Hematopoietic multipotent progenitor cell (in vitro differentiated cells): Measurements from ENCODE around the gene NEK2. TPM values are rescaled to one million over a fixed set of nuclear protein-coding genes. Genes with fewer than 3 reads are reported as not detected.
"Not testable (repeated sequence)": the region's sequence is repeated elsewhere in the genome, so short reads cannot be mapped to it uniquely, and the experiment has no call there.

Source experiments
- DNase-seq, 3 donors: peaks; one replicate each; pipeline ENCODE4 v3.0.0-alpha.2; 2011 to 2015; ENCODE audit warnings: low read depth in 2 of 3, low spot score in 2 of 3
- total RNA-seq: library from RNA; depleted of rRNA; stranded (reverse); fragments of >200 nt; gene quantifications from one replicate; pipeline ENCODE4 v1.2.3, GENCODE V29; 2012

NEK2 gene
- total RNA-seq, 1 donor = 1.1 TPM

DNA sequence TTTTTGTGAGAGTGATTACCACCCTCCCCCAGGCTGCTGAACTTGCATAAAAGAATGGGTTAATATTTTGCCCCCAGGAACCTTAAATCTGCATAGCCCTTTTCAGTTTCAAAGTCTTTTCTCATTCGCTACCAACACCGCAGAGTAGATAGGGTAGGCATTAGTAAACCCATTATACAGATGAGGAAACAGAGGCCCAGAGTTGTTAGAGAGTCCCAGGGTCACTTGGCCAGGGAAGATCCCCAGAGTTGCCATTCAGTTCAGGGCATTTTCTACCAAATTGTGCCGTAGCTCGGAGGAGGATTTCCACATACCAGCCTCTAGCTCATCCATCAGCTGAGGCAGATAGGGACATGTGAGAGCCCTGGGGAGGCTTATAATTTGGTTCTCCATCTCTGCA, 40.5 kb downstream of the NEK2 start:
- no peak for DNase-seq

DNA sequence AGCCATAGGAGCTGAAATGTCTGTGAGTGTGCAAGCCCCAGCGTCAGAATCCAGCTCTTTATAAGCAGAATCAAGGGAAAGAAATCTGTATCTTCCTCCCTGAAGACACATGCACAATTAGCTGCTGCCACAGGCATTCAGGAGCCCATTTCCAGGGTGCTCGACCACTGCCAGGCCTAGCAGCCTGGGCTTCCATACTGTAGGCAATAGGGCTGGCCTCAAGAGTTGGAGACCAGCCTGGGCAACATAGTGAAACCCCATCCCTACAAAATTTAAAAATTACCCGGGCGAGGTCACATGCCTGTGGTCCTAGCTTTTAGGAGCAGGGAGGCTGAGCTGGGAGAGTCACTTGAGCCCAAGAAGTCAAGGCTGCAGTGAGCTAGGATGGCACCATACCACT, 41.0 kb downstream of the NEK2 start:
- DNase-seq = no peak

DNA sequence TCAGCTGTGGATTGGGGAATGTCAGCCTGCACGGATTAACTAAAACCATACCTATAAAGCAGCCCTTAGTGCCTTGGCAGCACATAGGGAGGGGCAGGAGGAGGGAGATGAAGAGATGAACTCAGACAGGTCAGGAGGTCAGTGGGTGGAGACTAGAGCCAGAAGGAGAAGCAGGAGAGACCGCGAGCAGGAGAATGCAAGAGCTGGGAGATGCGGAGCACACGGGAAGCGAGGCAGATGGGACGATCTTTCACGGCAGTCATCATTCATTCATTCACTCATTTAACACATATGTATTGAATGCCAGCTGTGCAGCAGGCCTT, 41.9 kb downstream of the NEK2 start:
- no peak for DNase-seq

DNA sequence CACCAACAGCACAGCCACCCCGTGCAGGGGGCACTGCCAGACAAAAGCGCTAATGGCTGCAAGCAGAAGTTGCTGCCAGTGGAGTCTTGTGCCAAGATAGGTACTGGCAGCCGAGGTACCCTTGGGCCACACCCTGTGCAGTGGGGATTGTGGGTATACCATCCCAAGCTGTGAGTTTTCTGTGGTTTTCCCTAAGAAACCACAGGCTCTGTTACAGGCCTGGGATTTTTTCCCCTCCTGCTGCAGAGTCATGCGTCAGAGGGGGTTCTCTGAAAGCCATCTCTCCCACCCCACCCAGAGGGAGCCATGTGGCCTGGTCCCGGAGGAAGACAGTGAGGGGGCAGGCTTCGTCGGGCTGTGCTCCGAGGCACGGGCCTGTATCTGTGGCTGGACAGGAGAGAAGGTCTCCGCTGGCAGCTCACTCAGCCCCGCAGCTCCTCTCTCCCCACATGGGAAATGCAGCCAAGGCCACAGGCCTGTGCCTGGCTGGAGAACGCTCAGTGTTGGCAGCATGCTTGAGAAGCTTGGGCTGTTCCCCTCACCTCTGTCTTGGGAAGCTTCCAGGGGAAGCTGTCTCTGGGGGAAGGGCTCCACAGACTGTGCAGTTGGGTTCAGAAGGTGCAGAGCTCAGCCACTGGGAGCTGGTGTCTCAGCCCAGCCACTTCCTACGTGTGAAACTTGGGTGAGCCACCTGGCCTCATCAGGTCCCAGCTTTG, 42.5 kb downstream of the NEK2 start:
- DNase-seq = peak in 1 of 3 donors; percentile 34

DNA sequence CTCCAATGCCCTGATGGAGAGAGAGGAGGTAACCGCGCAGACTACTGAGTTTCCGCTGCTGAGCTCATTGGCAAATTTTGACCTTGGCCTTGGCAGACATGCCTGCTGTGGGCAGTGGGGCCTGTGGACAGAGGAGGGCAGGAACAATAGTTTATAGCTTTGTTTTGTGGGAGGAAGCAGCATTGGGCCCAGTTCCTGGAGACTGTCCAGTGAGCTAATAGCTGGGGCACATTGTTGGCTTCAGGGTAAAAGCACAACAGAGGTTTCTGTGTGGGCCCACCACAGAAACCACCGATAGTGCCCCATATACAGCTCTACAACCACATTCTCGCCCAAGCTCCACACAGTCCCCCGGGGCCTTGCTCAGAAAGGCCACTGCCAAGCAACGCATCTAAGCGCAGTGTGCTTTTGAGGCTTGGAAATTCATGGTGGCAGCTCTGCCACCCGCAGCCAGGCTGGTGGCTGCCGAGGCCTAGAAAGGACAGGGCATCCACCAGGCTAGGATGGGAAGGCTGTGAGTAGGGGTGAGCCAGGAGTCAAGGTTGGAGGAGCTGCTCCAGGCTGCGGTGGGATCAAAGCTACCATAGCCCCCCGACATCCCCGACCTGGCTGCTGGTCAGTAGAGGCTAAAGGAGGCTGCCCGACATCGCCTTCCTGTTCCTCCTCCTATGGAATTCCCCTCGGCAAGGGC, 43.2 kb downstream of the NEK2 start:
- DNase-seq = no peak

DNA sequence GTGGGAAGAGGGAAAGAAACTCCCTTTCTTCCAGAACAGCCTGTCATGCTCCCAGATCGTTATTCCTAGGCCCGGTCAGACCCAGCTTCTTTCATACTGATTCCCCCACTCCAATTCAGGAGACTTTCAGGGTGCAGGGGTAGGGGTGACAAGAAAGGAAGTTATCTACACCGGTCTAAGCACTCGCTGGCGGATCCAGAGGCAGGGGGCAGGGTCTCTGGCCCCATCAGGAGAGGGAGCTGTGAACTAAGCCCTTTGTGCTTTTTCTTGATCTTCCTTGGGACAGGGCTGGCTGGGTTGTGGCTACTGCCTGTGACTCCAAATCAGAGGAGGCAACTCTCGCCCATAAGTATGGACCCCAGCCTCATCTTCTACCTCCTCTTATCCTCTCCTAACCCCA, 44.3 kb downstream of the NEK2 start:
- DNase-seq = no peak

DNA sequence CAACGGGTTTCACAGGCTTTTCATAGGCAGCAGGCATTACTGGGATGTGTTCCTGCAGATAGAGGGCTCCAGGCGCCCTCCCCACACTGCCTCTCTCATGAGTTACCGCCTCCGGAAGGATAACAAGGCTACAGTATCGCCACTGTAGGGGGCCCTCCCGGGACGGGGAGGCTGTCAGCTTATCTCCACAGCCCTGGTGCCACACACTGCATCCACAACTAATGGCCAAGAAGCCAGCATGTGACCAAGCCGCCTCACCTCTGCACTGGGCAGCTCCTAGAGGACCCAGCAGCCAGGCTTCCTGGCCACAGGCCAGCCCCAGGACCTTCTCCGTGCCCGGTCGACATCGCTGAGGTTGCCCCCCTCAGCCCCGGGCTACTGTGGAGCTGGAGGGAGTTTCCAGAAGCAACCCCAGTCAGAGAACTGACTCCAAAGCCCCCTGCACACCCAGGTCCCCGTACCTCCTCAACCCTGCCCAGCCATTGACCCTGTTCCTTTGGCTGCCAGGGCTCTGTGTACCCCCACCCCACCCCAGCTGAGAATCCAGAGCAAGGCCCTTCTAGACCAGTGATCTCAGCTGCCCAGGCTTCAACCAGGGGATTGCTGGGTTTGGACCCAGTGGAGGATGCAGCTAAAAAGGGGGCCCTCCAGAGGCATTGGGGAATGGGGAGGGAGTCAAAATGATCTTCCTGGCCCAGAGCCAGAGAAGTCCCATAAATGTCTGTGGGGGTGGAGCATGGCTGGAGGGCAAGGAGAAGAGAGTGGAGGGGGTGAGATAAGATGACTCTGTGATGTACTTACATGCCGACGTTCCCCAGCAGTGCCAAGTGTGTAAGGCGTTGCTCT, 45.0 kb downstream of the NEK2 start:
- DNase-seq = no peak

DNA sequence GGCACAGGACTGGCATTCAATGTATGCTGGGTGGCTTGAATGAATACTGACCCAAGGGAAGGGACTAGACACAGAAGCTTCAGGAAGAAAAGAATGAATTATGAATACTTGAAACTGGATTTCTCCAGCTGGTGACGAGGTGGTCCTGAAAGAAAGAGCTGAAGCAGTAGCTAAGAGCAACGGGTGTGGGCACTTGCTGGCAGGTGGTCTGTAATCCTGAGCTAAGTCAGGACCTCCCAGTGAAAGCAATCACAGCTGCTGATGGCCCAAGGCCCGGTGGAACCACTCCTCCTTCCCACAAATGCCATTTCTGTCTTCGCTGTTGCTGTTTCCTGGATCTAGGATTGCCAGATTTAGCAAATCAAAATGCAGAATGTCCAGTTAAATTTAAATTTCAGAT, 47.0 kb downstream of the NEK2 start:
- DNase-seq = no peak

DNA sequence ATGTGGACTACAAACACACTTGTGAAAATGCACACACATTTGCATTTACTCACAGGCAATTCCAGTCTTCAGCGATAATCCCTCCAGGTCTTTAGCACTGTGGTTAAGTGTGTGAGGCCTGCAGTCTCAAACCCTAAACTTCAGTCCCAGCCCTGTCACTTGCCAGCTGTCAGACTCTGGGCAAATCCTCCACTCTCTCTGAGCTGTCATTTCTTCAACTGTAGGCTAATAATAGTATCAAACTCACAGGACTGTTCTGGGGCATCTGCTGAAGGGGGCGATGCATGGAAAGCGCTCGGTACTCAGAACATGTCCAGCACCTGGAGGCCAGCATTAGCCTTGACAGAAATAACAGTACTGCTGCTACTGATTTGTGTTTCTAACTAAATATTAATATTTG, 48.2 kb downstream of the NEK2 start:
- DNase-seq = no peak

DNA sequence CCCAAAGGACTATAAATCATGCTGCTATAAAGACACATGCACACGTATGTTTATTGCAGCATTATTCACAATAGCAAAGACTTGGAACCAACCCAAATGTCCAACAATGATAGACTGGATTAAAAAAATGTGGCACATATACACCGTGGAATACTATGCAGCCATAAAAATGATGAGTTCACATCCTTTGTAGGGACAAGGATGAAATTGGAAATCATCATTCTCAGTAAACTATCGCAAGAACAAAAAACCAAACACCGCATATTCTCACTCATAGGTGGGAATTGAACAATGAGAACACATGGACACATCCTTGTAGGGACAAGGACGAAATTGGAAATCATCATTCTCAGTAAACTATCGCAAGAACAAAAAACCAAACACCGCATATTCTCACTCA, 49.6 kb downstream of the NEK2 start:
- not testable (repeated sequence) for DNase-seq

DNA sequence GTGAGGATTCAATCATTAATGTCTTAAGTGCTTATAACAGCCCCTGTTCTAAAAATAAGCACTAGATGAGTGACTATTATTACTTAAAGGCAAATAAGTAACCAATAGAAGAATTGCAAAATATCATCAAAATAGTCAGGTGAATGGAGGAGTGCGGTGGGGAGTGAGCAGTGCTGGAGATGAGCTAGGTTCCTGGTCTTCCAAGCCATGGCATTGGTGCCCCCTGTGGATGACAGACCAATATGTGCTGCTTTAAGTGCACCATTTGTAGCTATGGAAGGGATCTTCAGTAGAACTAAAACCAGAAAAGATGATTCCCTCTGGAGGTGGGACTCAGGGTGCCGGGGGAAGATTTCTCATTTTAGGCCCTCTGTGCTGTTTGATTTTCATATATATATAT, 50.4 kb downstream of the NEK2 start:
- DNase-seq = peak in 2 of 3 donors; percentile 62 to 63

DNA sequence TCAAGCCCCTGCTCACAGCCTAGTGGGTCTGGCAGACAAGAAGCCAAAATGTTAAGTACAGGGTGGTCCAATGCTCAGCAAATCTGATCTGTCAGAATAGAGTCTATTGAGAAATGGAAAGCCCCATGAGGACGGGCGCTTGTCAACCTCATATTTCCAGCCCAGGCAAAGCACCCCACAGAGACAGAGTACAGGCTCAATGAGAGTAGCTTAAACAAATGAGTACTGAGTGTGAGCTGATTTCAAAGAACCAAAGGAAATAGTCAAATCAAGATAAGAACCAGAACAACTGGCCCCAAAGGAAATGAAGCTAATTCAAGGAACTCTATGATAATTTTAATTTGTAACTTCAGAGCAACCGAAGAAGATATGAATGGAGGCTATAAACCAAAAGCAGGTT, 51.9 kb downstream of the NEK2 start:
- DNase-seq = peak in 1 of 3 donors; percentile 63

DNA sequence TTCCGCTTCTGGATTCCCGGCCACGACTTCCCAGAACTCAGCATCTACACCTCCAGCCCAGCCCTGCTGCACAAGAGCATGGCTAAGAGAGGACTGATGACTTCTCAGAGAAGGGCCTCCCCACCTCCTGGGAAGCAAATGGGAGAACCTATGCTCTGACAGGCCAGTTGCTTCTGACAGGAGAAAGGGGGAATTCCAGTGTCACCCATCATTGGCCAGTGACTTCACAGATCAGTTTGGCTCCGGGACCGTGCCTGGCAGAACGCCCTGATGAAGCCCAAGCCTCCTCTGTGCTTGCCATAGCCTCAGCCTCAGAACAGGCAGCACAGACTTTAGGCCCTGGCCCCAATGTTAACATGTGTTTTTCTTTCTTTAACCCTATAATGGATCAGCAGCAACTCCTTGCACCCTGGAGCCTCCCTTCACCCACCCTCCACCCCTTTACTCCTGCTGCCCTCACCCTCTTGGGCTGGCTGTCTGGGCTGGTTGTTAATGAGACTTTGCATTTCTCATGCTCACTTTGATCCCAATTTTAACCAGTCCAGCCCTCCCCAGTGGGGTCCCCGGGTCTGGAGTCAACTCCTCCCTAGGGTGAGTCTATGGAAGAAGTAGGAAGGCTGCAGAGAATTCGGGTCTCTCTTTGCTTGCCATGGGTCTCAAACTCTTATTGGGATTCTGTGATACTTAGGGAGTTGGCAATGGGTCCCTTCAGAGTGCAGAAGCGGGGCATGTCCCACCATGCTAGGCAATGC, 53.8 kb downstream of the NEK2 start:
- DNase-seq = no peak

DNA sequence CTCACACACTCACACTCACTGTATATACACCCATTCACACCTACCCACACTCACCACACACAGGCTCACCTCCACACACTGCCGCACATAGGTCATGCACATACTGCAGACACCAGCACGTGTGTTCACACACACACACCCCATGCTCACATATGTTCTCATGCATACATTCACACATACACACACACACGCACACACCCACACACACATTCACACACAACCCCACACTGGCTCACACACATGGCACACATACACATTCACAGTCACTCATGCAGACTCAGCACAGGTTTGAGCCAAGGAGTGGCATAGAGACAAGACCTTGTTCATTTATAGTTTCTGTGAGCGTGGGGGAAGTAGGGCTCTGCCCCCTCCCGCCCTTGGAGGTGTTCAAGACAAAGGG, 55.3 kb downstream of the NEK2 start:
- no peak for DNase-seq

DNA sequence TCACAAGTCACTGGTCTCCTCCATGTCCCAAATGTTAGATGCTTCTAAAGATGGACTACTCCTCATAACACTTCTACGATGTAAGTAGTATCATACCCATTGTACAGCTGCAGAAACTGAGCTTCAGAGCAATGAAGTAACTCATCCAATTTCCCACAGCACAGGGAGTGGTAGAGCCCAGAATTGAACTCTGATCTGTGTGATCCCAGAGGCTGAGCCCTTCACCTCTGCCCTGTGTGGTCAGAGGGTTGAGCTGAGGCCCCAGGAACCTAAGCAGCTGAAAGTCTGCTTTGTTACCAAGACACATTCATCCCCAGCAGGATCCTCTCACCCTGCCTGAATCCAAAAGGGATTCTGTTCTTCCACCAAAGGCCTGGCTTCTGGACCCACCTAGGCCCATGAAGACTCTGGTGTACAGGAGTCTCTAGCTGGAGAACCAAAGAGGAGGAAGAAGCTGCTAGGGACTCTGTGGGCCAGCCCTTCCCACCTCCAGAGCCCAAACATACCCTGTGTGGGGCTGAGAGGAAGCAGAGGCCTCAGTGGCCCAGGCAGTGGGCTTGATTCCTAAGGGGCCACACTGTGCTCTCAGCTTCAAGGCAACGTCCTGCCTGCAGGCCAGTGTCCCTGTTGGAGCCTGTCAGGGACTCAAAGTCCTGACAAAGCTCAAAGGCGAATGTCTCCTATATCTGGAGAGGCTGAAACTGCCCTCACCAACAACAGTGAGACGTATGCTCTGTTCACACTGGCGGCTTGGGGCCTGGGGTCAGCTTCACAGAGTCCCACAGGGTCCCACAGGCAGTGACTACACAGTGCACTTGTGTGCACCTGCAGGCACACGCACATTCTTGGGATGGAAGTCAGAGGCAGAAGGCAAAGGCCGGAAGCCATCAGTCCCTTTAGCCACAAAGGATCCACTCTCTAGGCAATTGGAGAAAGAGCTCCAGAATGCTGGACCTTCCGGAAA, 56.1 kb downstream of the NEK2 start:
- DNase-seq = no peak

DNA sequence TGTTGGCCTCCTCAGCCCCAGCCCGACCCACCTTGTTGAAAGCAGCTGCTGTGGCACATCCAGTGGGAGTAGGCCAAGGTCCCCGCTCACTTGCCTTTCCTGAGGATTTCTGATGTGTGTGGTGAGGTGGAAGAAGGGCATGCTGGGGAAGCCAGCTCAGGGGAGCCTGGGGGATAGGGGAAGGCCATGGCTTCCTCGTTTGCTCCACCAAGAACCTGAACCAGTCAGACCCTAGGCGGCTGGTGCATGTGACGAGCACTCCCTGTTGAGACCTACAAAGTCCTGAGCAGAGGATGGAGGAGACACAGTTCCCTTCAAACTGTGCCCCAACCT, 58.5 kb downstream of the NEK2 start:
- no peak for DNase-seq

DNA sequence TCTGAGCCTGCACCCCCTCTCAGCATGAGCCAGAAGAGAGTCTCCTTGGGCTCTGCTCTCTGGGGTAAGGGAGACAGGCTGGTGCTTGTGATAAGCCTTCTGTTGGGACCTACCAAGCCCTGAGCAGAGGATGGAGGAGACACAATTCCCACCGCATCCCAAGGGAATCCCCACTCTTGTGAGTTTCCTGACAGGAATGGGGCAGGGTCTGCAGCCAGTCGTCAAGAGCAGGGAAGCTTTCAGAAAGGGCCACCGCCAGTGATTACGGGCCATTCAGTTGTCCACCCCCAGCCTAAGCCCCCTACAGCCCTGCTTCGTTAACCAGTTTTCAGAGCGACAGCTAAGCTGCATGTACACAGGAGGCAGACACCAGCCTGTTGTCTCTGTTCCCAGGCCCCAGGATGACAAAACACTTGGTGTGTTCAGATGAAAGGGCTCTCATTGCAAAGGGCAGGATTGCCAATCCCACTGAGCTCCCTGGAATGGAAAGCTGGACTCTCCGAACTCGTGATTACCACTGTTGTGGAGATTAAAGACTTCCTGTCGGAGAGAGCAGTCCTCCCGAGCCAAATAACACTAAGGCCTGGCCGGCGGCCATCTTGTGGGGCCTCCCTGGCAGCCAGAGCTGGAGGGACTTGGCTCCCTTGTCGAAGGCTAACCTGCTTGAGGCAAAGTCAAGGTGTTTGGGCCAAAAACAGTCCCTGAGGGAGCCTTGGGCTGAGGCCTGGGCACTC, 59.0 kb downstream of the NEK2 start:
- DNase-seq = no peak

DNA sequence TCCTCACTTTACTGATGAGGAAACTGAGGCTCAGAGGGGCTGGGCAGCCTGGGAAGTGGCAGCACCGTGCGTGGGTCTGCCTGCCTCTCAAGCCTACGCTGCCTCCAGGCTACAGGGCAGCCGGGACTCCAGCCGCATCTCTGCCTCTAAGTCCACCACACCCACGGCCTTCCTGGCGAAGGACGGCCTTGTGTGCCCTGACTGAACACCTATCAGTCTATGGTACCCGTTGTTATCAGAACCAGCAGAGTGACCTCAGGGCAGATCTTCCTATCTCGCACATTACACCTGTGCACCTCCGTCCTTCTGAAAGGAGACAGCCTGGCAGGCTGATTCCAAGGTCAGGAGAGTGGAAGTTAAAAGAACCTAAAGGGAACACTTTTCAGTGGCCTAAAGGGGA, 60.8 kb downstream of the NEK2 start:
- no peak for DNase-seq

DNA sequence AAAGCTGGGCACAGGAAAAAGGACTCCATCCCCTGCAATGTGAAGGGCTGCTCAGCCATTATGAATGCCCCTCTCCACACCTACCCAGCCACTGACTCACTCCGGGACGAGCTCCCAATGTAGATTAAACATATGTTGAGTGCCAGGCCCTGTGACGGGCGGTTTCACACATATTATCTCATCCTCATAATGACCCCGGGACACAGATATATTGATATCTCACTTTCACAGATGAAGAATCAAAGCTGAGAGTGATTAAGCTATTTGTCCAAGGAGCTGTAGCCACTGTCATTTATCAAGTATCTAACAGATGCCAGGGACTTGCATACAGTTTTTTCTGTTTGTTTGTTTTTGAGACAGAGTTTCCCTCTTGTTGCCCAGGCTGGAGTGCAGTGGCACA, 61.5 kb downstream of the NEK2 start:
- DNase-seq = no peak
